H1 (cell line): ENCODE results near the gene LANCL1. TPM values are rescaled to one million over a fixed set of nuclear protein-coding genes. Genes with fewer than 3 reads are reported as not detected.

Experiments used
- CTCF ChIA-PET: fragments of 300-600 bp; sonication (Branson Sonifier 250); formaldehyde crosslinking; loops from one replicate; lab custom pipeline; 2021; ENCODE audit not compliant: partially characterized antibody; lab: Charles Lee
- POLR2A ChIA-PET: fragments of 300-600 bp; sonication (Branson Sonifier 250); formaldehyde crosslinking; loops from one replicate; lab custom pipeline; 2021; ENCODE audit warnings: inconsistent platforms; ENCODE audit not compliant: partially characterized antibody; lab: Charles Lee
- DNase-seq, 2 experiments: peaks; one replicate each; pipeline versions ENCODE4 v3.0.0 to v3.0.0-alpha.2; 2010 to 2022; ENCODE audit warnings: low spot score in 2 of 2, low read depth in 1 of 2, mixed read lengths in 1 of 2
- FAIRE-seq: peaks from 2 replicates; lab custom pipeline; 2011; peaks lifted over from hg19 to GRCh38; lab: Jason Lieb, UNC
- H2AFZ ChIP-seq: 2 replicates; pipeline ENCODE4 v1.8.1; 2012; ENCODE audit warnings: low read length, inconsistent platforms
- H2AK5ac ChIP-seq: 2 replicates; pipeline ENCODE4 v1.6.1; 2013; ENCODE audit warnings: low read depth, low read length
- H2BK120ac ChIP-seq: replicated peaks from 2 replicates; pipeline ENCODE3; 2013; ENCODE audit warnings: low read depth, low read length, inconsistent platforms
- H2BK12ac ChIP-seq: 2 replicates; pipeline ENCODE4 v1.6.1; 2013; ENCODE audit warnings: low read depth, low read length
- H2BK15ac ChIP-seq: 2 replicates; pipeline ENCODE4 v1.6.1; 2013; ENCODE audit warnings: low read length
- H2BK20ac ChIP-seq: 2 replicates; pipeline ENCODE4 v1.6.1; 2013; ENCODE audit warnings: low read length
- H2BK5ac ChIP-seq: 2 replicates; pipeline ENCODE4 v1.6.1; 2013; ENCODE audit warnings: low read depth, low read length
- H3K14ac ChIP-seq: 2 replicates; pipeline ENCODE4 v1.6.1; 2013; ENCODE audit warnings: inconsistent platforms; ENCODE audit not compliant: insufficient read length
- H3K18ac ChIP-seq: 2 replicates; pipeline ENCODE4 v1.6.1; 2013; ENCODE audit warnings: low read length; ENCODE audit errors: extremely low read depth
- H3K23ac ChIP-seq: 2 replicates; pipeline ENCODE4 v1.6.1; 2013; ENCODE audit warnings: inconsistent platforms; ENCODE audit not compliant: insufficient read length
- H3K23me2 ChIP-seq: 2 replicates; pipeline ENCODE4 v1.6.1; 2013; ENCODE audit warnings: low read depth, low read length
- H3K27ac ChIP-seq: 2 replicates; pipeline ENCODE4 v1.6.1; 2011; ENCODE audit warnings: low read depth, low read length, inconsistent platforms
- H3K27me3 ChIP-seq, 4 experiments: replicated peaks in 1 of 4; 1 replicate in 1 of 4; 2 replicates in 3 of 4; pipeline versions ENCODE4 v1.6.1 to v1.8.1; 2011 to 2013; ENCODE audit warnings: low read length in 3 of 4, mild to moderate bottlenecking in 3 of 4, inconsistent platforms in 2 of 4, mixed read lengths in 2 of 4, moderate library complexity in 1 of 4; ENCODE audit not compliant: control insufficient read depth in 3 of 4, insufficient read depth in 3 of 4; ENCODE audit errors: extremely low read depth in 1 of 4
- H3K36me3 ChIP-seq, 4 experiments: 2 replicates each; pipeline versions ENCODE4 v1.6.1 to v1.8.1; 2011 to 2013; ENCODE audit warnings: mild to moderate bottlenecking in 4 of 4, low read length in 3 of 4, moderate library complexity in 2 of 4, control low read depth in 1 of 4, inconsistent platforms in 1 of 4; ENCODE audit not compliant: insufficient read depth in 4 of 4, control insufficient read depth in 2 of 4
- H3K4ac ChIP-seq: replicated peaks from 2 replicates; pipeline ENCODE3; 2013; ENCODE audit warnings: low read length, low read depth, mixed read lengths, inconsistent platforms; ENCODE audit not compliant: insufficient read length
- H3K4me1 ChIP-seq, 4 experiments: replicated peaks in 1 of 4; 1 replicate in 1 of 4; 2 replicates in 3 of 4; pipeline versions ENCODE4 v1.6.1 to v1.8.1; 2011 to 2013; ENCODE audit warnings: low read length in 3 of 4, inconsistent platforms in 2 of 4, mixed read lengths in 1 of 4; ENCODE audit not compliant: insufficient read depth in 4 of 4, control insufficient read depth in 3 of 4
- H3K4me2 ChIP-seq, 2 experiments: 2 replicates each; pipeline versions ENCODE4 v1.6.1 to v1.8.1; 2011 to 2013; ENCODE audit warnings: low read depth in 2 of 2, low read length in 2 of 2, control low read depth in 1 of 2, inconsistent platforms in 1 of 2, mild to moderate bottlenecking in 1 of 2; ENCODE audit not compliant: insufficient read depth in 1 of 2
- H3K4me3 ChIP-seq, 4 experiments: fragments of 200-600, 300-600 bp in 1 of 4; sonication (generic), shearing (Covaris generic), sonication (Bioruptor Twin) in 1 of 4; 2 replicates each; pipeline versions ENCODE4 v1.5.1 to v1.8.1; 2011 to 2016; ENCODE audit warnings: low read length in 4 of 4, low read depth in 3 of 4, control low read depth in 2 of 4, inconsistent platforms in 2 of 4, mild to moderate bottlenecking in 2 of 4, mixed read lengths in 1 of 4, moderate library complexity in 1 of 4; ENCODE audit not compliant: insufficient read depth in 2 of 4; ENCODE audit errors: extremely low read depth in 1 of 4
- H3K56ac ChIP-seq: replicated peaks from 2 replicates; pipeline ENCODE3; 2013; ENCODE audit warnings: low read depth, mild to moderate bottlenecking, mixed read lengths, low read length, inconsistent platforms; ENCODE audit not compliant: insufficient read length
- H3K79me1 ChIP-seq: 2 replicates; pipeline ENCODE4 v1.6.1; 2013; ENCODE audit warnings: low read depth, low read length, control low read depth
- H3K79me2 ChIP-seq, 2 experiments: 2 replicates each; pipeline versions ENCODE4 v1.6.1 to v1.8.1; 2012 to 2013; ENCODE audit warnings: low read length in 2 of 2, mild to moderate bottlenecking in 2 of 2, inconsistent platforms in 1 of 2; ENCODE audit not compliant: insufficient read depth in 2 of 2, control insufficient read depth in 1 of 2
- H3K9ac ChIP-seq, 4 experiments: replicated peaks in 1 of 4; 1 replicate in 1 of 4; 2 replicates in 3 of 4; pipeline versions ENCODE4 v1.6.1 to v1.8.1; 2011 to 2013; ENCODE audit warnings: low read depth in 3 of 4, low read length in 3 of 4, control low read depth in 2 of 4, mild to moderate bottlenecking in 2 of 4, moderate library complexity in 2 of 4, inconsistent platforms in 1 of 4; ENCODE audit errors: extremely low read depth in 1 of 4
- H3K9me3 ChIP-seq, 2 experiments: 2 replicates each; pipeline versions ENCODE4 v1.6.1 to v1.8.1; 2012 to 2013; ENCODE audit warnings: mild to moderate bottlenecking in 2 of 2, moderate library complexity in 2 of 2, control low read depth in 1 of 2, inconsistent platforms in 1 of 2, low read depth in 1 of 2, low read length in 1 of 2, mixed read lengths in 1 of 2; ENCODE audit not compliant: insufficient read depth in 2 of 2
- H4K20me1 ChIP-seq, 2 experiments: replicated peaks in 1 of 2; 2 replicates each; pipeline versions ENCODE3 to v1.8.1; 2011 to 2013; ENCODE audit warnings: inconsistent platforms in 2 of 2, low read length in 2 of 2, mild to moderate bottlenecking in 1 of 2; ENCODE audit not compliant: insufficient read depth in 2 of 2, control insufficient read depth in 1 of 2
- H4K5ac ChIP-seq: 2 replicates; pipeline ENCODE4 v1.6.1; 2013; ENCODE audit warnings: low read length, low read depth, mixed read lengths, inconsistent platforms; ENCODE audit not compliant: insufficient read length
- H4K8ac ChIP-seq: 2 replicates; pipeline ENCODE4 v1.8.0; 2013; ENCODE audit warnings: mild to moderate bottlenecking, moderate library complexity, low read length, inconsistent platforms; ENCODE audit not compliant: insufficient read depth; ENCODE audit errors: extremely low read depth
- H4K91ac ChIP-seq: replicated peaks from 2 replicates; pipeline ENCODE3; 2013; ENCODE audit warnings: low read length, mixed read lengths, inconsistent platforms; ENCODE audit not compliant: insufficient read length
- CHD1 ChIP-seq: IDR thresholded peaks from 2 replicates; pipeline ENCODE4 v1.6.1; 2012; ENCODE audit warnings: low read depth, low read length, improper control_type of control experiment
- EGR1 ChIP-seq: IDR thresholded peaks from 2 replicates; pipeline ENCODE4 v1.6.1; 2011; ENCODE audit warnings: low read depth, low read length, borderline replicate concordance
- TAF1 ChIP-seq: IDR thresholded peaks from 2 replicates; pipeline ENCODE4 v1.6.1; 2011; ENCODE audit warnings: mild to moderate bottlenecking, low read depth, low read length
- WGBS, 2 experiments: shearing (Covaris generic) in 1 of 2; methylation state at CpG; one replicate each; pipeline versions ENCODE4 v1.1.6 to v1.1.7; 2013 to 2015; ENCODE audit warnings: low lambda C conversion rate in 2 of 2, mixed read lengths in 2 of 2, inconsistent platforms in 1 of 2, low coverage in 1 of 2, missing lambda C conversion rate in 1 of 2; ENCODE audit not compliant: insufficient replicate concordance in 2 of 2, insufficient coverage in 1 of 2, insufficient read length in 1 of 2; ENCODE audit errors: extremely low coverage in 1 of 2, missing lambda C conversion rate in 1 of 2; 5-methylcytosine and 5-hydroxymethylcytosine counted together
- polyA plus RNA-seq, 7 experiments: library from polyadenylated mRNA; depleted of rRNA in 3 of 7; stranded (reverse) in 5 of 7; unstranded in 2 of 7; fragments of >200 nt in 5 of 7; fragments of 200-250 nt in 2 of 7; gene quantifications; 1 replicate in 5 of 7; 2 replicates in 1 of 7; 4 replicates in 1 of 7; pipeline versions ENCODE4 v1.2.1 to v1.2.3, GENCODE V29; 2011 to 2013; ENCODE audit warnings: missing spikeins in 2 of 7, mixed read lengths in 2 of 7
- total RNA-seq: library from RNA; stranded (reverse); fragmentation: NEBNext Ultra II Directional; extraction: Animal tissue kit (Norgen Biotek cat#: 25700); gene quantifications from 2 replicates; pipeline ENCODE4 v1.2.1, GENCODE V29; 2021

The LANCL1 gene
- total and polyA plus RNA-seq, 2 of the 8 experiments (the other 6 are each of a cell fraction or from before 2014, with no cell fraction given), result 26.2 to 48.7 TPM

DNA sequence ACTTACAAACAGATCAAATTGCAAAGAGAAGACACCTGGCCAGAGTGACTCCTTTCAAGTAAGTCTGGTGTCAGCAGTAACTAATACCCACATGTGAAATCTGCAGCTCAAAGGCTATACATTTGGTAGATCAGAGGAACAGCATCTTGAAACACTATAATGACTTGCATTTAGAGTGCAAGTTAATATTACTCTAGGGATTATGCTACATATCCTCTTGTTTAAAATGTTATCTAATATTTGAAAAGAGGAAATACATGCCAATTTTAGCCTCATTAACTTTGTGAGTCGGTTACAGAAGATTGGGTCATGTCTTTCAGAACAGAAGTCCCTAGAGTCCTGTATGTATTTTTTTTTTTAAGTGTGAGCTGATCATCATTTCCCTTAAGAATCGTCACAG lies 15.2 kb downstream of the LANCL1 start:
- Histone ChIP-seq H2BK20ac (no peak overlapping the region), H4K8ac (no peak overlapping the region), H3K23me2 (no peaks in the 10 kb centered on the region), H3K4me3 (no peak overlapping the region), H3K9ac (no peak overlapping the region), H2BK15ac (no peak overlapping the region), H4K91ac (no peak overlapping the region), H4K20me1 (no peaks in the 10 kb centered on the region), H3K23ac (no peak overlapping the region), H3K79me1 (no peaks in the 10 kb centered on the region; the same call in 1 of the 2 replicates), H2BK12ac (no peak overlapping the region), H3K79me2 (no peaks in the 10 kb centered on the region), H3K56ac (no peak overlapping the region), H3K4me2 (no peak overlapping the region), H3K36me3 (peaks cover 2 to 32% (median 9%) of the 10 kb centered on the region in 4 experiments; a peak in 7 of 8 replicates), H2BK120ac (no peak overlapping the region), H2AFZ (no peak overlapping the region), H2AK5ac (no peak overlapping the region), H3K4ac (no peak overlapping the region), H3K14ac (no peak overlapping the region), H3K27me3 (no peaks in the 10 kb centered on the region), H3K27ac (no peak overlapping the region), H3K18ac (no peak overlapping the region), H3K4me1 (no peaks in the 10 kb centered on the region), H3K9me3 (no peaks in the 10 kb centered on the region), H4K5ac (no peak overlapping the region), H2BK5ac (no peak overlapping the region)
- ChIA-PET CTCF (interaction anchor here (0.6 to 1.2 kb wide), 3 partner anchors 13 to 1092 kb away, joined by 3 to 8 read pairs (median 3); no protein-coding TSS in a partner anchor), POLR2A (no interaction called here)
- FAIRE-seq (no peak), DNase-seq (no peak)
- 91% methylated on average over 2 of the region's 2 CpGs; no CpG with 5 or more reads in 1 of the 2 experiments for WGBS, 2 experiments
- no peak for TF ChIP-seq CHD1
- no peak for TF ChIP-seq TAF1
- no peak for TF ChIP-seq EGR1
